IMR-90 (cell line): ENCODE data around the gene TBC1D17.

Experiments
- BHLHE40 ChIP-seq: fragments of 150-350 bp; IDR thresholded peaks from 2 replicates; pipeline ENCODE4 v1.6.1; 2016; ENCODE audit warnings: mild to moderate bottlenecking, low read depth, low read length
- CHD1 ChIP-seq: IDR thresholded peaks from 2 replicates; pipeline ENCODE4 v1.6.1; 2012; ENCODE audit warnings: low read depth, low read length, improper control_type of control experiment
- CTCF ChIP-seq: conservative IDR thresholded peaks from 2 replicates; pipeline ENCODE4 v1.5.1; 2012; ENCODE audit warnings: mild to moderate bottlenecking, low read depth, low read length, improper control_type of control experiment
- POLR2A ChIP-seq: IDR thresholded peaks from 2 replicates; pipeline ENCODE4 v1.6.1; 2012; ENCODE audit warnings: mild to moderate bottlenecking, low read depth, low read length
- RCOR1 ChIP-seq: IDR thresholded peaks from 2 replicates; pipeline ENCODE4 v1.6.1; 2012; ENCODE audit warnings: mild to moderate bottlenecking, low read length, improper control_type of control experiment; ENCODE audit not compliant: insufficient replicate concordance
- RFX5 ChIP-seq: IDR thresholded peaks from 2 replicates; pipeline ENCODE4 v1.8.0; 2012; ENCODE audit warnings: low read depth, mild to moderate bottlenecking, low read length, moderate library complexity
- USF2 ChIP-seq: fragments of 150-350 bp; IDR thresholded peaks from 2 replicates; pipeline ENCODE4 v1.6.1; 2017; ENCODE audit warnings: mild to moderate bottlenecking, antibody characterized with exemption, low read length, low read depth

DNA sequence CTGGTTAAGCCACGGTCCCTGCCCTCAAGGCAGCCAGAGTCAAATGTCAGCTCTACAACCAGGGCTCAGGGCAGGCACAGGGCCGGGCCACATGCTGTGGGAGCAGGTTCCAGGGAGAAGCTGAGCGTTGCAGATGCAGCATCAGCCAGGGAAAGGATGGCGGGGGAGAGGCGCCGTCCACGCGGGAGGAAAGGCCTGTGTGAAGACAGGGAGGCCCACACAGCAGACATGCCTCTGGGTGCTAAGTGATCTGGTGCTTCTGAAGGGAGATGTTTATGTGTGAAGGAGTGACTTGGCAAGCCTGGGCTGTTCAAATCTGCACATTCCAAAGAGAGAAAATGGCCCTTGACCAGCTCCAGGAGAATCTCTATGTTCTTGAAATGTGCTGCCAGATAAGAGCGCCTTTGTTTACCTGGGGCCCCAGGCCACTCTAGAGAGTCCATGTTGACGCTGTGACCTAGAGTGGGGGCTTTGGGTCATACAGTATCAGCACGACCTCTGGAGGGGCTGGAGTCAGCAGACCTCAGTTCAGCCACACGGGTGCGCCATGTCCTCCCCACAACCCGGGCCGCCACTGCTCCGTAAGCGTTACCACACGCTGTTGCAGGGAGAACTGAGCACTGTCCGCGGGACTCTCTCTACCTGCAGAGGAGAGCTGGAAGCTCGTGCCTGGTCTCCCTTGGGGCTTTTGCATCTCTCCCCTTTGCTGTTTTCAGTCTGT is 35.6 kb downstream of the TBC1D17 start:
- TF ChIP-seq CTCF (no peak), BHLHE40 (0 out of 2 replicates have a peak, but pooled peaks have one; percentile 6), RFX5 (no peak), POLR2A (no peak), RCOR1 (no peak), CHD1 (no peak), USF2 (no peak)
